ENCODE results near the gene STK38. TPM values are rescaled to one million over a fixed set of nuclear protein-coding genes. Genes with fewer than 3 reads are reported as not detected.
"Not testable (repeated sequence)": the region's sequence is repeated elsewhere in the genome, so short reads cannot be mapped to it uniquely, and the experiment has no call there.

Gene STK38
- total and polyA plus RNA-seq, 2 of the 13 experiments (the other 11 are each of a cell fraction or from before 2014, with no cell fraction given) = 10.3 to 20.7 TPM

DNA sequence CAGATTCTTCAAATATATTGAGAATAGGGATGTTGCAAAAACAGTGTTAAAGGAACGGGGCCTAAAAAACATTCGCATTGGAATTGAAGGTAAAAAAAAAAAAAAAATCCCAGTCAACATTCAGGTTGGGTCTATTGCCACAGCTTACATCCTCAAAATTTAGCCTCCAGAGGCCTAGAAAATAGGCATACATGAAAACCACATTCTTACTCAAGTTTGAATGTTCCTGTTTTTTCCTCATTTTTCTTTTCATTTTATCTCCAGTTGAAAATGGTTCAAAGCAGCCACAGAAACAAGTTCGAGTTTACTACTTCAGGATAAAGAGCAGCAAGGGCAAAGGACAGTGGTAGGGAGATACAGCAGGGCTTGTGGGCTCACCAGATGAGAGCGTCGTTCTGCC lies 62.5 kb downstream of the STK38 start:
- in situ Hi-C loops (cut with HindIII; ENCODE audit: extremely low pct_ligation_motif_present, low pct_unique_long_range_greater_than_20kb) = no loop called here
- intact Hi-C loops (cut with micrococcal nuclease; ENCODE audit: unreplicated experiment) = no loop called here
- Histone ChIP-seq H3K4me2 (ENCODE audit: low read depth, low read length) (no peak overlapping the region), H3K4me1 (ENCODE audit: insufficient read depth, low read length) (no peaks in the 10 kb centered on the region), H4K20me1 (ENCODE audit: insufficient read depth, low read length) (no peaks in the 10 kb centered on the region), H3K36me3 (replicated peaks in 1 of 2; ENCODE audit: control insufficient read depth in 1 of 2, insufficient read depth in 2 of 2, low read length in 2 of 2) (peaks cover 13 to 43% of the 10 kb centered on the region in 2 experiments), H2AFZ (ENCODE audit: low read length) (no peak overlapping the region), H3K4me3 (replicated peaks in 1 of 3; ENCODE audit: insufficient read depth in 1 of 3, low read depth in 2 of 3, low read length in 3 of 3) (no peak overlapping the region), H3K9me3 (ENCODE audit: low read length) (no peaks in the 10 kb centered on the region), H3K27me3 (ENCODE audit: control insufficient read depth in 1 of 2, insufficient read depth in 2 of 2, low read length in 2 of 2) (no peaks in the 10 kb centered on the region), H3K27ac (ENCODE audit: extremely low read length, insufficient read depth, low read length) (no peak overlapping the region), H3K9ac (ENCODE audit: insufficient read depth, low read depth, low read length) (no peak overlapping the region), H3K79me2 (ENCODE audit: insufficient read depth, low read length) (no peaks in the 10 kb centered on the region)
- no peak for DNase-seq (ENCODE audit: low spot score)
- 95% methylated on average over 5 of the region's 5 CpGs for WGBS (ENCODE audit: low lambda C conversion rate)
- CTCF ChIA-PET (ENCODE audit: low intra/inter-chr PET ratio, low total read pairs) = no interaction called here
- no peak for TF ChIP-seq ZNF430 (CRISPR knock-in tag; IDR thresholded peaks at IDR 0.05)
- TF ChIP-seq ZNF264 (CRISPR knock-in tag; IDR thresholded peaks at IDR 0.05) = no peak
- no peak for TF ChIP-seq FOXK2 (IDR thresholded peaks at IDR 0.05)
- no peak for TF ChIP-seq PCBP2 (optimal IDR thresholded peaks at IDR 0.05; ENCODE audit: low read depth, low read length, poor library complexity, severe bottlenecking)
- TF ChIP-seq NFYB (CRISPR knock-in tag; IDR thresholded peaks at IDR 0.05) = no peak
- TF ChIP-seq YY1 (IDR thresholded peaks at IDR 0.05; ENCODE audit: insufficient read depth, insufficient replicate concordance, low read depth, low read length) = no peak
- TF ChIP-seq ZBTB7B (CRISPR knock-in tag; IDR thresholded peaks at IDR 0.05) = no peak
- TF ChIP-seq, protein P1, sequence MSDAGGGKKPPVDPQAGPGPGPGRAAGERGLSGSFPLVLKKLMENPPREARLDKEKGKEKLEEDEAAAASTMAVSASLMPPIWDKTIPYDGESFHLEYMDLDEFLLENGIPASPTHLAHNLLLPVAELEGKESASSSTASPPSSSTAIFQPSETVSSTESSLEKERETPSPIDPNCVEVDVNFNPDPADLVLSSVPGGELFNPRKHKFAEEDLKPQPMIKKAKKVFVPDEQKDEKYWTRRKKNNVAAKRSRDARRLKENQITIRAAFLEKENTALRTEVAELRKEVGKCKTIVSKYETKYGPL (CRISPR knock-in tag; IDR thresholded peaks at IDR 0.05) = no peak
- TF ChIP-seq KDM2A (CRISPR knock-in tag; IDR thresholded peaks at IDR 0.05; ENCODE audit: borderline replicate concordance, low read depth) = no peak
- no peak for TF ChIP-seq HIVEP1 (CRISPR knock-in tag; IDR thresholded peaks at IDR 0.05)
- no peak for TF ChIP-seq FOXJ3 (CRISPR knock-in tag; IDR thresholded peaks at IDR 0.05; ENCODE audit: borderline replicate concordance)
- no peak for FAIRE-seq
- BruUV-seq (replicated peaks) = no TSS peak
- no peak for ATAC-seq
- POLR2A ChIA-PET = no interaction called here

DNA sequence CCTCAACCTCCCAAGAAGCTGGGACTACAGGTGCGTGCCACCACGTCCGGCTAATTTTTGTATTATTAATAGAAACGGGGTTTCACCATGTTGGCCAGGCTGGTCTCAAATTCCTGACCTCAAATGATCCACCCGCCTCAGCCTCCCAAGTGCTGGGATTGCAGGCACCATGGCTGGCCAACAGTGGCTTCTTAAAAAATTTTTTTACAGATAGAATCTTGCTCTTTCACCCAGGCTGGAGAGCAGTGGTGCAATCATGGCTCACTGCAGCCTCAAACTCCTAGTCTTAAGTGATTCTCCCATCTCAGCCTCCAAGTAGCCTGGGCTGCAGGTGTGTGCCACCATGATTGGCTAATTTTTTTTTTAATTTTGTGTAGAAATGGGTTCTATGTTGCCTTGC lies 64.0 kb downstream of the STK38 start:
- CTCF ChIA-PET (ENCODE audit: low intra/inter-chr PET ratio, low total read pairs); H3K27ac ChIP-seq (ENCODE audit: extremely low read length, insufficient read depth, low read length); in situ Hi-C loops (cut with HindIII; ENCODE audit: extremely low pct_ligation_motif_present, low pct_unique_long_range_greater_than_20kb); H3K9me3 ChIP-seq (ENCODE audit: low read length); BruUV-seq (replicated peaks); intact Hi-C loops (cut with micrococcal nuclease; ENCODE audit: unreplicated experiment); H3K27me3 ChIP-seq (ENCODE audit: control insufficient read depth in 1 of 2, insufficient read depth in 2 of 2, low read length in 2 of 2); POLR2A ChIA-PET; H3K79me2 ChIP-seq (ENCODE audit: insufficient read depth, low read length); DNase-seq (ENCODE audit: low spot score); H4K20me1 ChIP-seq (ENCODE audit: insufficient read depth, low read length); H3K4me3 ChIP-seq (replicated peaks in 1 of 3; ENCODE audit: insufficient read depth in 1 of 3, low read depth in 2 of 3, low read length in 3 of 3); H3K4me1 ChIP-seq (ENCODE audit: insufficient read depth, low read length); H2AFZ ChIP-seq (ENCODE audit: low read length); H3K4me2 ChIP-seq (ENCODE audit: low read depth, low read length); ATAC-seq; FAIRE-seq; H3K9ac ChIP-seq (ENCODE audit: insufficient read depth, low read depth, low read length): not testable (repeated sequence)
- H3K36me3 ChIP-seq (replicated peaks in 1 of 2; ENCODE audit: control insufficient read depth in 1 of 2, insufficient read depth in 2 of 2, low read length in 2 of 2) = peaks cover 13 to 55% of the 10 kb centered on the region in 2 experiments
- WGBS (ENCODE audit: low lambda C conversion rate) = 94% methylated on average over 5 of the region's 5 CpGs
